Anterior cingulate cortex (tissue), 58 donors: ENCODE data around the gene SERPING1.

Source experiments
- DNase-seq, 58 donors: peaks; one replicate each; lab custom pipeline; 2025; lab: John Stamatoyannopoulos, UW

Gene SERPING1

DNA sequence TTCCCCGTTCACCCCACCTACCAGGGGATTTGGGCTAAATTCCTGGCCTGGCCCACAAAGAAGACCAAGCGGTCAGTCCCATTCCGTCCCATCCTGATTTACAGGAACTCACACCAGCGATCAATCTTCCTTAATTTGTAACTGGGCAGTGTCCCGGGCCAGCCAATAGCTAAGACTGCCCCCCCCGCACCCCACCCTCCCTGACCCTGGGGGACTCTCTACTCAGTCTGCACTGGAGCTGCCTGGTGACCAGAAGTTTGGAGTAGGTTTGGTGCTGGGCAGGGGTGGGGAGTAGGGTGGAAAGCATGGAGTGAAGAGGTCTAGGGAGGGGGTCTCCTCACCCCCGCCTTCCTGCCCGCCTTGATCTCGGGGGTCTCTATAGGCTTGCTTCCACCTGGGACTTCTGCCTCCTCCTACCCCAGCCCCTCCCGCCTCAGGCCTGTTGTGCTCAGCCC is at the start of gene SERPING1:
Gene SERPING1 (plus strand): TSS at position 225 of the 455 bp plus-strand sequence. CDS start 586 bp downstream, outside the sequence.
- DNase-seq: peak in 18 of 58 donors; percentile 3 to 77 (median 23)

DNA sequence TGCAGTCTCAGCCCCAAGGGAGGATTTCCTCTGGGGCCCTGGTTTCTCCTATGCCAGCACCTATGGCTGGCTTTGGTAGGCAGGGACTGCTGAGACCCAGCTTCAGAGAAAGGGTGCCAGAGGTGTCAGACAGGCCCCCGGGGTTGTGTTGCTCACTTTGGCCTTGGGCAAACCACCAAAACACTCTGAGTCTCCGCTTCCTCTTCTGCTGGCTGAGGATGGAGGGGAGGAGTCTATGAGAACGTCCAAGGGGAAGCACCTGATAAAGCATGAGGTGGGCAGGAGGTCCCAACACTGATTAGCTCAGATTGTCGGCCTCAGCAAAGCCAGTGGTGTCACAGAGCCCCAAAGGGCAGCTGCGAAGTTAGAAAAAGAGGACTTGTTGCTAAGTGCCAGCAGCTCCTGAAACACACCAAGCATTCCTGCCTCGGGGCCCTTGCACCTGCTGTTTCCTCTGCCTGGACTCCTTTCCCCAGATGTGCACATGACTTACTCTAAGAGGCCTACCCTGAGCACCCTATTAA is 49.6 kb upstream of the SERPING1 start:
- no peak for DNase-seq

DNA sequence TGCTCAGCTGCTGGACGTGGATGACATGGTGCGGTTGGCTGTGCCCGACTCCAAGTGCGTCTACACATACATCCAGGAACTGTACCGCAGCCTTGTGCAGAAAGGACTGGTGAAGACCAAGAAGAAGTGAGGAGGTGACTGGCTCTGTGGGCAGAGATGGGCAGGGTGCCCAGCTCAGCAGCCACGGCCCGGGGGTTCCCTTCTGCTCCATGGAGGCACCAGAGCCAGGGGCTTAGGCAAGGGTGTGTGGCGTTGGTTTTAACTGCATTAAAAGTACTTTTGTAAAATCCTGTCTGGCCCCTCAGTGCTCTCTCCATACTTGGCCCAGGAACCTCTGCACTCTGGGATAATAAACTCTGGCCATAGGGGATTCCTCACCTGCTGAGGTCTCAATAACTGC is 47.5 kb upstream of the SERPING1 start:
- DNase-seq: no peak

DNA sequence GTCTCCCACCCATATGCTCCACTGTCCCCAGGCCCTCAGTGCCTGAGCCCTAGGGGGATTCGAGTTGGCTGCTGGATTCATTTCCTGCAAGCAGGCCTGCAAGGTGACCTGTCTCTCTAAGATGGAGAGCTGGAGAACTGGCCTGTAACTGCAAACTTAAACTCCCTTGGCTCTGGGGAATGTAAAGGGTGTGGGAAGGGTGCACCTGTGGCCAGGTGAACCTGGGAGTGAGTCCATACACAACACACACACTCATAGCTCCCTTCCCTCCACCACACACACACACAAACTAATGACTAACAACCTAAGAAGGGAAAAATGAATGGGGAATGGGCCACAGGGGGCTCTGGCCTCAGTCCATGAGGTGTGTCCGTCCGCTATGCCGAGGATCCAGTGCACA is 45.5 kb upstream of the SERPING1 start:
- no peak for DNase-seq

DNA sequence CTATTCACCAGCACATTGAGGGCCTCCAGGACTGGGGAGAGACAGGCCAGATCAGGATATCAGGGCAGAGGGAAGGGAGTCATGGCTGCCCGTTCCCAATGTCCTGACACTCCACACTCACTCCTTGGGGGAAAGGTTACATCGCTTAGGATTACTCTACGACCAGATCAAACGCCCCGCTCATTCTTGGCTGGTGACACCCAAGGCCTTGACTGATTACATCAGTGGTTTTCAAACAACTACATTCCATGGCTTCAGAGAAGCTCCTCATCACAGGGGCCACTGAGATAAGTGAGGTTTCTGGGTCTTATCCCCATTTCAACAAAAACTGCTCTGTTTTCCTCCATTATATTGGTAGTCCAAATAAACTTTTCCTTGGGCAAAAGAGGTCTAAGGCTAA is 45.0 kb upstream of the SERPING1 start:
- DNase-seq: no peak

DNA sequence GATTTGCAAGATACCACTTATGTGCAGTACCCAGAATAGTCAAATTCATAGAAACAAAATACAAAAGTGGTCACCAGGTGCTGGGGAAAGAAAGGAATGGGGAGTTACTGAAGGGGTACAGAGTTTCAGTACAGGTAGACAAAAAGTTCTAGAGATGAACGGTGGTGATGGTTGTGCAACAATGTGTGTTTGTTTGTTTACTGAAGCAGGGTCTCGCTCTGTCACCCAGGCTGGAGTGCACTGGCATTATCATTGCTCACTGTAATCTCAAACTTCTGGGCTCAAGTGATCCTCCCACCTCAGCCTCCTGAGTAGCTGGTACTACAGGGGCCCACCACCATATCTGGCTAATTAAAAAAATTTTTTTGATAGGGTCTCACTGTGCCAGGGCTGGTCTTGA is 42.1 kb upstream of the SERPING1 start:
- no peak for DNase-seq

DNA sequence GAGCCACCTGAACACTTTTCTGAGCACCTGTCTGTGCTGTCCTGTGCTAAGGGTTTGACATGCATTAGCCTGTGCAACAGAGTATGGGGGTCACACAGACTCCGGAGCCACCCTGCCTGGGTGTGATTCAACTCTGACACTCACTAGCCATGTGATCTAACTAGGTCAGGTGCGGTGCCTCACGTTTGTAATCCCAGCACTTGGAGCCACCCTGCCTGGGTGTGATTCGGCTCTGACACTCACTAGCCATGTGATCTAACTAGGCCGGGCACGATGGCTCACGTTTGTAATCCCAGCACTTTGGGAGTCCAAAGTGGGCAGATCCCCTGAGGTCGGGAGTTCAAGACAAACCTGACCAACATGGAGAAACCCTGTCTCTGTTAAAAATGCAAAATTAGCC is 41.4 kb upstream of the SERPING1 start:
- DNase-seq: no peak

DNA sequence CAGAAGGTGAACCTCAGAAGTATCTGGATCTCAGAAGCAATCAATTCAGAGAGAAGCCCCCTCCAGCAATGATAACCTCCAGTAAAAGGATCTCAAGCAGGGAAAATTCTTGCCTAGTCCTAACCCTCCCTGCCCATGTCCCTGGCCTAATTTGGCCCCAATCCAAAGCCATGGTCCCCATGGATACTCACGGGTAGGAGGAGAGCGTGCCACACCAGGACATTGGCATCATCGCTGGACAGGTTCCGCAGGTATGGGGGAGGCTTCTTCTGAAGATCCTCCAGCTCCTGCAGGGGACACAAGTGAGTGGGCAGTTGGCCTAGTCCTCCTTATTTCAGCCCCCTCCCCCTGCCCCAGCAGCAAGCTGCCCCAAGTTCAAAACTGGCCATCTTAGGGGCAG is 37.3 kb upstream of the SERPING1 start:
- no peak for DNase-seq

DNA sequence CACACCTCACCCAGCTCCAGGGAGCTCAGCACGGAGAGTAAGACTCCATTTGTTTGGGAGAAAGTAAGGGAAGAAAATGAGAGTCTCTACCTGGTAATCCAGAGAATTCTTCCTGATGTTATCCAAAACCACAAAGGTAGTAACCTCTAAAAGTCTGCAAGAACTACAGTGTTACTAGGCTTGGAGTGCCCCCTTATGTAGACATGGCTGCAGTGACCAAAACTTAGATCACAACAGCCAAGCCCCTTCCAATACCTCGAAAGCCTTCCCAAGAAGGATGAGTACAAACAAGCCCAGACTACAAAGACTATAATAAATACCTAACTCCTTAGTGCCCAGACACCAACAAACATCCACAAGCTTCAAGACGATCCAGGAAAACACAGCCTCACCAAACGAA is 34.9 kb upstream of the SERPING1 start:
- no peak for DNase-seq

DNA sequence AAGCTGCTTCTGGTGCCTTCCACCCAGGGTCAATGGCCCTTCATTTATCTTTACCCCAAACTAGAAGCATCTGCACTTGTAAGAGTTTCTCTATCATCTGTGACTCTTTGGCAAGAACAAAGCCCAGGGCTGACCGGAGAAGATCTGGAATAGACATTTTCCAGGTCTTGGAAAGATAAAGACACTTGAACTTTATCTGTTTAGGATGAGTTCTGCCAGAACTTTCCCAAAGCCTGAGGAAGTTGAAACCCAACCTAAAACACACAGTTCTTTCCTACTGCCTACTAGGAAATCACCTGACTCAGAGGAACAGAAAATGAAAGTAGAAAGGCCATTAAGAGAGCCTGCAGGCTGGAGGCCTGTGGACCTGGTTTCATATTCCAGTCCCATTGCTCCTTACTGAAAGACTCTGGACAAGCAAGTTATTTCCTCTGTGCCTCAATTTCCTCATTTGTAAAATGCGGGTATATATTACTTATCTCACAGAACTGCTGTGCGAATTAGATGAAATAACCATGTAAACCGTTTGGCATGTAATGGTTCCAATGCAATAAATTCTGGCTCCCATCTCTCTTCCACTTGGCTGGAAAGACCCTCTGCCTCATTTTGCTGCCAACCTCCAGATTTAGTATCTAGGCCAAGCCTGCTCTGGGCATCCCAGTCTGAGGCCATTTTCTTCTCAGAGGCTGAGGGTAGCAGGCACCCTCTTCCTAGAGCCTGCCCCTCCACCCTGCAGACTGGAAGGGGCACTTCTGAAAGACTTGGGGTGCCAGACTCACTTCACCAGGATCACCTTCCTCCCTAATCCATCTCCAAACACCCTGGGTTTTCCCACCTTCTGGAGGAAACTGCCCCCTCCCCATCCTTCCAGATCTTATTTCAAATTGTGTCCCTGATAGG is 31.2 kb upstream of the SERPING1 start:
- peak in 13 of 58 donors; percentile 1 to 76 (median 21) for DNase-seq

DNA sequence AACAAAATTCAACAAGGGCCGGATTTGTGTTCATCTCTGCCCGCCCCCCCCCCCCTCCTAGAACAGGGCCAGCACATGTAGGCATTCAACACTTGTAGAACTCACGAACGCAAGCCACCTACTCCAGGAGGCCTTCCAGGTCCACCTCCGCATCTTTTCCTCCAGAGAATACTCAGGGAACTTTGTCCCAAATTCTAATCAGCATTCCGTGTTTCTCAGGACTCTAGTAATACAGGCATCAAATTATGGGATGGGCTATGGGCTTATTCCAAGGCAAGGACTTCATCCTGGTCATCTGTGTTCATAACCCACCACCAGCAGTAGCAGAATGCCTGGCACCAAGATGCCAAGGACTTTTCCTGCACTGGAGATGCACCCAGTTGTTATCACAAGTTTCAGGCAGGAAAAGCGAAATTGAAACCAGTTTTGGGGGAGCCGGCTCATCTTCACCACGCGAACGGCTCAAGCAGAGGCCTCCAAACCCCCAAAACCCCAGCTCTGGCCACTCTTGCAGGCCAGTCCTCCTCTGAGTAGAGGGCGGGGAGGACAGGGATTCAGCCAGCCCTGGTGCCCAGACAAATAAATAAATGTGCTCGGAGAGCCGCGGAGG is 30.5 kb upstream of the SERPING1 start:
- DNase-seq: peak in 10 of 58 donors; percentile 34 to 65 (median 52)

DNA sequence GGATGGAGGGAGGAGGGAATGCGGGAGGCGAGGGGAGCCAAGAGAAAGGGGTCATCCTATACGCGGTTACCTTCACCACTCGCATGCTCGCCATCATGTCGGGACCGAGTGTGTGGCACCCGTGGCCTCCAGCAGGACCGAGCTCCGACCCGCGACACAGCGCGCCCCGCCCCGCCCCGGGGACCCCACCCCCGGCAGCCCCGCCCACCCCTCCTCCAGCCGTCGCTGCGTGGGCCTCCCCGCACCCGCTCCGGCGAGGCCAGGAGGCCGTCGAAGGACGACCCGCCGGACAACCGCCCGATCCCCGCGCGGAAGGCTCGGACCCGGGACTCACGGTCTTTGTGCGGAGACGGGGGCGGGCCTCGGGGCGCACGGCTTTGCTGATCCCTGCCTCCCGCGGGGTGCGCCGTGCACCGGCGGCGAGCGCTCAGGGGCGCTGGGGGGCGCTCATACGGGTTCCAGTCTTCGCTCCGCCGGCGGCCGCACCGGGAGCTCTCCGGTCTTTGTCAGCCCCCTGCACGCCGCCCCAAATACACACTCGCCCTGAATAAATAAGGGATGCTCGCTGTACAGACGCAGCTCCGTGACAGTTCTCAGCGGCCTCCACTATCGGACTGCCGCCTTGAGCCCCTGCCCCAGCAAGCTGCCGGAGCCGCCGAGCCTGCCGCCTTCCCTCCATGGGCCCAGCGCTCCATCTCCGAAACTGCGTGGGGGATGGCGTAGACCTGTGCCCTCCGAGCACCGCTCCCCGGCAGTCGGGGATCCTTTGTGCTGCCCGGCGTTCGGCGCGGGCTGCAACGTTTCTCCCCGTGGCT is 29.8 kb upstream of the SERPING1 start, which contains the start of gene UBE2L6:
Gene UBE2L6 (minus strand): TSS at position 158 of the 815 bp plus-strand sequence. CDS start 61 bp downstream, at position 97.
- DNase-seq: peak in 56 of 58 donors; percentile 26 to 84 (median 68)

DNA sequence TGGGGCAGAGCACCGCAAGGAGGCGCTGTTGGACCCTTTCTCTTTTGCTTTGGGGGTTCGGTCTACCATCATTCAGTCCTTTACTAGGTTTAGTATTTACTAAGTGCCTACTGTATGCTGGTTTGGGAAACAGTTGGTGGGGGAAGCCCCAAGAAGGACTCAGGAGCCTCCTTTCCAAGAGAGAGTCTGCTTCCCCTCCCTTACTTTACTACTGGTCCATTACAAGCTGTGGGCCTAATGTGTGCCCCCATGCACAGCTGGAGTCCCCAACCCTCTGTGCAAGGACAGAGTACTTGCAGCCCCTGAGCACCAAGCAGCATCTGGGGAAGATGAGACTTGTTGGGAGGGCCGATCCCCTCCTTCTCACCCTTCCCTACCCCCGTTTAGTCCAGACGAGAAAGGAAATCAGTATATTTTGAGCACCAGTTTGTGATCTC is 29.1 kb upstream of the SERPING1 start:
- peak in 19 of 58 donors; percentile 38 to 87 (median 66) for DNase-seq

DNA sequence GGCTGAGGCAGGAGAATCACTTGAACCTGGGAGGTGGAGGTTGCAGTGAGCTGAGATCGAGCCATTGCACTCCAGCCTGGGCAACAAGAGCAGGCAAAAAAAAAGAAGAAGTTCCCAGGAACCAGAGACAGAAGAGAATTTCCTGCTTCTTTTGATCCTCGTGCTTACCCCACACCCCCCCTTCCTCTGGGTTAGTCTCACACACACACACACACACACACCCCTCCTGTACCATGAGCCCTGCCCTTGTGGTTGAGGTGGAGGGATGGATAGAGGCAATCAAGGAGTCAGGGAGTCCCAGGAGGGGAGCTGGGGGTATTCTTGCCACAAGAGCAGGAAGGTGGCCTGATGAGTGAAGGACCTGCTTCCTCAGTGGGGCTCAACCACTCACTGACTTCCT is 25.9 kb upstream of the SERPING1 start:
- DNase-seq: no peak

DNA sequence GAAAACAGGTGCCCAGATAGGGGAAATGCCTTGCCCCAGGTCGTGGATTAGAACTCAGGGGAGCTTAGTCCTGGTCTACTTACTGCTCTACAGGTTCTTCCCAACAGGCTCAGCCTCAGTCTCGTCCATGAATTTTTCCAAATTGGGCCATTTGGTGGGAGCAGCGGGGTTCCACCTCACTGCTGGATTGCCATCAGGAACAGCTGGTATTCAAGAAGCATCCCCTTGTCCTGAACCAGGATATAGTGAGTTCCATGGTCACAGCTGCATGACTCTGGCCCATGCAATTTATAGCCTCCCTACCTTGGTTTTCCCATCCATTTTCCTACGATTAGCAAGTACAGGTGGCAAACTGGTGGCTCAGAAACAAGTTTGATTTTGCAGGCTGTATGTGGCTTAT is 23.4 kb upstream of the SERPING1 start:
- no peak for DNase-seq

DNA sequence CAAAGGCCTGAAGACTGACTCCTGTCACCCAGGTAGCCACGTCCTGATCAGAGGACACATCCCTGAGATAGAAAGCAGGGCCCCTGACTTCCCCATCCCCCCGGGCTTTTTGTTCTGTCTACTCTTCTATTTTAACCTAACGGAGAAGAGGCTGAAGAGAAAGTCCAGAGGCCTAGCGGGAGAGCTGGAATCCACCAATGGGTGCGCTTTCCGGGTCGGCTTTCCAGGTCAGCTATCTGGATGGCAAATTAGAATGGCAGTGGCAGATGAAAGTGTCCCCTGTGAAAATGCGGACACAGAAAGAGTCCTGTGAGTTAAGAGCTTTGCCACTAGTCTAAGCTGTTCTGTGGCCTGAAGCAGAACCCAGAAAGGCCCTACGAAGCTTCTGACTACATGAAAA is 13.1 kb upstream of the SERPING1 start:
- DNase-seq: no peak

DNA sequence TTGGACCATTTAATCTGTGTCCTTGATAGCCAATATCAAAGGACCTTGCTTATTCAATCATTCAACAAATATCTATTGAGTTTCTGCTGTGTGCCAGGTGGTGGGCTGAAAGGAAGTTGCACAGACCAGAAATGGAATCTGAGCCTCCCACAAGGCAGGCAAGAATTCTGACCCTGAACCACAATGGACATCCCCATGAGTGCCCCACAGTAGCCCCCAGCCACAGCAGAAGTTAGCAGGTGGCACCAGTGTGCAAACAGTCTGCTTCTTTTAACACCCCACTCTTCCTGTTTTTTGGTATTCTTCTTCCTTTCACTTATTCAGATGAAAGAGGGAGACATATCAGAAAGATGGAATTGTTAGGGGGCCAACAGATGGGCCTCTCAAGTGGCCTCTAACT is 12.2 kb upstream of the SERPING1 start:
- DNase-seq: no peak

DNA sequence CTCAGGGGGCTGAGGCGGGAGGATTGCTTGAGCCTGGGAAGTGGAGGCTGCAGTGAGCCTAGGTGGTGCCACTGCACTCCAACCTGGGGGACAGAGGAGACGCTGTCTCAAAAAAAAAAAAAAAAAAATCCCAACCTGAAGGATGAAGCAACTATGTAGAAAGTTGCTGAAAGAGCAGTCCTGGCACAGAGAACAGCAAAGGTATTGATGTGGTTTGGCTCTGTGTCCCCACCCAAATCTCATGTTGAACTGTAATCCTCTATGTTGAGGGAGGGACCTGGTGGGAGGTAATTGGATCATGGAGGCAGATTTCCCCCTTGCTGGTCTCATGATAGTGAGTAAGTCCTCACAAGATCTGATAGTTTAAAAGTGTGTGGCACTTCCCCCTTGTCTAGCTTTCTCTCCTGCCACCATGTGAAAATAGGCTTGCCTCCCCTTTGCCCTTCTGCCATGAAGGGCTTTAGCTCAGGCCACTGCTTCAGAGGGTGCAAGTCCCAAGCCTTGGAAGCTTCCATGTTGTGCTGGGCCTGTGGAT is 10.7 kb upstream of the SERPING1 start:
- DNase-seq: no peak

DNA sequence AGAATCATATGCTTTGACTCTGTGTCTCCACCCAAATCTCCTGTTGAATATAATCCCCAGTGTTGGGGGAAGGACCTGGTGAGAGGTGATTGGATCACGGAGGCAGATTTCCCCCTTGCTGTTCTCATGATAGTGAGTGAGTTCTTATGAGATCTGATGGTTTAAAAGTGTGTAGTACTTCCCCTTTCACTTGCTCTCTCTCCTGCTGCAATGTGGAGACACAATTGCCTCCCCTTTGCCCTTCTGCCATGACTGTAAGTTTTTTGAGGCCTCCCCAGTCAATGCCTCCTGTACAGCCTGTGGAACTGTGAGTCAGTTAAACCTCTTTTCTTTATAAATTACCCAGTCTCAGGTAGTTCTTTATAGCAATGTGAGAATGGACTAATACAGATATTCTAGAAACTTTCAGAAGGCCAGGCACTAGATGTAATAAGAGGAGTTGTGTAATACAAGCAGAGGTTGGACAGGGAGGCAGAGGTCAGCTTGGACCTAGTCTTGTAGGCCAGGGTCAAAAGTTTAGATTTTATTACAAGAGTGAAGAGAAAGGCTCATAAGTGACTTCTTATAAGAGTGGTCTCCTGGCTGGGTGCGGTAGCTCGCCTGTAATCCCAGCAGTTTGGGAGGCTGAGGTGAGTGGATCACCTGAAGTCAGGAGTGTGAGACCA is 9.3 kb upstream of the SERPING1 start:
- no peak for DNase-seq
